GM12874 (cell line): ENCODE results near the gene ZDHHC12.

Source experiments
- CTCF ChIP-seq: IDR thresholded peaks from 2 replicates; pipeline ENCODE4 v1.5.1; 2011; ENCODE audit warnings: low read depth, mild to moderate bottlenecking, control low read depth, low read length, moderate library complexity; ENCODE audit not compliant: insufficient read depth

Gene ZDHHC12

DNA sequence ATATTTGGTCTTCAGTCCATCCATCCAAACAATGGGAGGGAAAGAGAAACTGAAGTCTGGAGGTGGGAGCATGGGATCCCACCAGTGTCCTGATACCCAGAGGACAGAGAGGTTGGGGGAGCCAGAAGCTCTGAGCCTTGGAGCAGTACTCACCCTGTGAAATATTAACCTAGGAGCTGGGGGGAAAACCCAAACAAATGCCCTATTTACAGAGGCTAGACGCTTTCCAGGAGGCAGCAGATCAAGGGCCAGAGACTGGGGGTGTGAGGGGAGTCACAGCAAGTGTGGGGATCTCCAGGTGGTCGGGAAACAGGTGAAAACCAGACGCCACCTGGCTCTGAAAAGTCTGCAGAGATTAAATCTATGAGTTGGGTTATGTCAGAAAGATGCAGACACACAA, 41.6 kb upstream of the ZDHHC12 start:
- TF ChIP-seq CTCF: no peak

- TF ChIP-seq CTCF: no peak
Observed at GRCh38 chr9:128764361-128764760, 40.4 kb upstream of the ZDHHC12 start.

- TF ChIP-seq CTCF: no peak
Observed at GRCh38 chr9:128762671-128763449, 38.9 kb upstream of the ZDHHC12 start.

DNA sequence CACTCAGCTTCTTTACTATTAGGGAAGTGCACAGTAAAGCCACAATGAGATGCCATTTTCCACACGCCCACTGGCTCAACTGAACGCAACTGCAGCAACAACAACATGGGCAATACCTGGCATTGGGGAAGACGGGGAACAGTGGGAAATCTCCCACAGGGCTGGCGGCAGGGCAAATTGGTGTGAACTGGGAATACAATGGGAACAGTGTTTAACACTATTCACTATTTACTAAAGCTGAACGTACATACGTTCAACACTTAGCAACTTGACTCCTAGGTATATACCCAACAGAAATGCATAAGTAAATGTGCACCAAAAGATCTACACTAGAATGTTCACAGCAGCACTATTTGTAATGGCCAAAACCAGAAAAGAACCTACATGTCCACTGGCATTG, 33.7 kb upstream of the ZDHHC12 start:
- no peak for TF ChIP-seq CTCF

- TF ChIP-seq CTCF: no peak
Observed at GRCh38 chr9:128753627-128754026, 29.7 kb upstream of the ZDHHC12 start.

DNA sequence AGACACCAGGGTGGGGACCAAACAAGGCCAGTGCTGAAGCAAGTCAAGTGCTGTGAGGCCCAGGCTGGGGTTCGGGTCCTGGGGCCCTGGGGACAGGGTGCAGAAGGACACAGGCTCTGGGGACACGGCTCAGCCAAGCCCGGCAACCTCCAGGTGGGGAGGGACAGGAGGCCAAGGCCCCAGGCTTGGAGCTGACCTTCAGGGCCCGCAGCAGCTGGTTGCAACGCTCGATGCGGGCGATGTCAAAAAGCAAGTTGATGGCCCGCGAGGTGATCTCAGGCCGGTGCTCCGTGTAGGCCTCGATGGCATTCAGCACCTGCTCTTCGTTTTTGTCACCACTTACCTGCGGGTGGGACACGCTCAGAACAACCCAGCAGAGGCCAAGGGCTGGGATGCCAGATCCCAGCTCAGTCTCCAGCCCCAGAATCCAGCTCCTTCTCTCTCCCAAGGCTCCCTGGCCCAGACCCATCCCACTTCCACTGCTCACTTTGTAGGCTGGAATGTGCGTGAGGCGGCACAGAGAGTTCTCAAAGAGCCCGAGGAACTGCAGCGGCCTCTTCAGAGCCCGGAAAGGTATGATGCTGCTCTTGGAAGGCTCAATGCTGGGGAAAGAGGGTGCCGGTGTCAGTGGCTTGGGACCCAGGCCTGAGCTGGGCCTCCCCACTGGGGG, 27.1 kb upstream of the ZDHHC12 start:
- TF ChIP-seq CTCF: no peak

DNA sequence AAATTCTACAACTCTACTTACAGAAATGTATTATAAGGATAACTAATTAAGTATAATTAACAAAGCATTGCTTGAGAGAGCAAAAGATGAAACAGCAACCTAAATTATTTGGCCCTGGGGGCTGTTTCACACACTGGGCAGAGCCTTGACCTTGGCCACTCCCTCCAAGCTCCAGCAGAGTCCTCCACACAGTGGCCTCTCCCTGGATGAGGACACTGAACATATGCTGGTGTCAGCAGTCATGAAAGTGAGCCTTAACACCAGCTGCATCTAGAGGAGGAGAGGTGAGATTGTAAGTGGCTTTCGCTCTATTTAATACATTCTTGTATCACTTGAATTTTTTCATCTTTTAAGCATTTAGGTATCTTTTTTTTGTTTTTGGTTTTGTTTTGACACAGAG, 23.3 kb upstream of the ZDHHC12 start:
- TF ChIP-seq CTCF: no peak
